ENCODE results near the gene SKAP2. TPM values are rescaled to one million over a fixed set of nuclear protein-coding genes. Genes with fewer than 3 reads are reported as not detected.
A peak's percentile ranks its signal among the peaks of the same experiment; 100 is the strongest.

The SKAP2 gene
- total RNA-seq, 4 donors from 2014 or later, result 19.3 to 25.2 (median 21.4) TPM

DNA sequence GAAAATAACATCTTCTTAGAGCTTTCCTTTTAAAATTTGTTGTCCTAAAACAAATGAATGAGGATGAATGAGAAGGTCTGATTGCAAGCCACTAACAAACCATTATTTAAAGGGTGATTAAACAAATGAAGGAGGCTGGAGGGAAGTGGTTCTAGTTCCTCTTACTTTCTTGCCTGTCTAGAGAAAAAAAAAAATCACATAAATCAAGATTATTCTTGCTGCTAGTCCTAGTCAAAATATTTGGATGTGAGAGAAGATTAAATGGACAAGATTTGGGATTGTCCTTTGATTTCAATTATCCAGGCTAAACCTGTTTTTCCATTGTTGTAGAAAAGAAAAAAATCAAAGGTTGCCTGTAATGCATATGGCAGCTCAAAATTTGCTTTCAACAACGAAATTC lies 3.3 kb downstream of the SKAP2 start:
- no peaks in the 10 kb centered on the region for H3K9me3 ChIP-seq
- peaks cover 0 to 74% (median 4%) of the 10 kb centered on the region in 3 donors for H3K4me1 ChIP-seq
- H3K27me3 ChIP-seq, result peaks cover 0 to 56% (median 2%) of the 10 kb centered on the region in 4 donors
- no peak overlapping the region for H3K4me3 ChIP-seq
- no peak for DNase-seq
- TF ChIP-seq, protein P1, sequence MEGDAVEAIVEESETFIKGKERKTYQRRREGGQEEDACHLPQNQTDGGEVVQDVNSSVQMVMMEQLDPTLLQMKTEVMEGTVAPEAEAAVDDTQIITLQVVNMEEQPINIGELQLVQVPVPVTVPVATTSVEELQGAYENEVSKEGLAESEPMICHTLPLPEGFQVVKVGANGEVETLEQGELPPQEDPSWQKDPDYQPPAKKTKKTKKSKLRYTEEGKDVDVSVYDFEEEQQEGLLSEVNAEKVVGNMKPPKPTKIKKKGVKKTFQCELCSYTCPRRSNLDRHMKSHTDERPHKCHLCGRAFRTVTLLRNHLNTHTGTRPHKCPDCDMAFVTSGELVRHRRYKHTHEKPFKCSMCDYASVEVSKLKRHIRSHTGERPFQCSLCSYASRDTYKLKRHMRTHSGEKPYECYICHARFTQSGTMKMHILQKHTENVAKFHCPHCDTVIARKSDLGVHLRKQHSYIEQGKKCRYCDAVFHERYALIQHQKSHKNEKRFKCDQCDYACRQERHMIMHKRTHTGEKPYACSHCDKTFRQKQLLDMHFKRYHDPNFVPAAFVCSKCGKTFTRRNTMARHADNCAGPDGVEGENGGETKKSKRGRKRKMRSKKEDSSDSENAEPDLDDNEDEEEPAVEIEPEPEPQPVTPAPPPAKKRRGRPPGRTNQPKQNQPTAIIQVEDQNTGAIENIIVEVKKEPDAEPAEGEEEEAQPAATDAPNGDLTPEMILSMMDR (IDR thresholded peaks at IDR 0.05), result no peak
- no peak for TF ChIP-seq POLR2A (IDR thresholded peaks at IDR 0.05)
- H3K36me3 ChIP-seq, result no peaks in the 10 kb centered on the region
- 38 to 54% methylated on average over 1 of the region's 1 CpG for WGBS, 2 donors
- intact Hi-C loops (cut with DNase I), result loop anchor here (5.0 kb wide), 1 partner anchor 236 kb away; the partner anchor contains the start of gene HOXA1
- peak overlapping the region in 3 of 4 donors; percentile 23 to 99 (median 98) for H3K27ac ChIP-seq

DNA sequence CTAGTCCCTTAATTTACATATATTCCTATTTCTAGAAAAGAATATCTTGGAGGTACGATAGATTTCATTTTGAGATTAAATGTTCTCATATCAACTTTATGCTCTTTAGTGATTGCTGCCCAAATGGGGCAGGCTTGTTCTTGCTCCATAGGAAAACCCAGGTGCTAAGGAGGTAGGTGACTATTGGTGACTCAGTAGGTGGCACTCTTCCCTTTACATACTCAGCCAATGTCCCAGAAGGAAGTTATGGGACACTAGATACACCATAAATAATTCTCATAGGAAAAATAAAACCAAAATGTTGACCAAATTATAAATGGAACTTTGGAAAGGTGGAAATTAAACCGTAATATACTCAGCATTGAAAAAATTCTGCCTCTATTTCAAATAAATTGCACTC lies 4.0 kb downstream of the SKAP2 start:
- no peaks in the 10 kb centered on the region for H3K9me3 ChIP-seq
- H3K27me3 ChIP-seq, result peaks cover 0 to 59% (median 2%) of the 10 kb centered on the region in 4 donors
- H3K4me1 ChIP-seq, result peaks cover 0 to 79% (median 4%) of the 10 kb centered on the region in 3 donors
- intact Hi-C loops (cut with DNase I), result loop anchor here (5.0 kb wide), 1 partner anchor 237 kb away; the partner anchor contains the start of gene HOXA1
- peak overlapping the region in 3 of 4 donors; percentile 23 to 99 (median 98) for H3K27ac ChIP-seq
- TF ChIP-seq POLR2A (IDR thresholded peaks at IDR 0.05), result no peak
- TF ChIP-seq, protein P1 (IDR thresholded peaks at IDR 0.05), result peak in 2 of 6 experiments; percentile 32 to 39
- H3K4me3 ChIP-seq, result no peak overlapping the region
- 44 to 59% methylated on average over 2 of the region's 2 CpGs for WGBS, 2 donors
- DNase-seq, result no peak
- no peaks in the 10 kb centered on the region for H3K36me3 ChIP-seq

DNA sequence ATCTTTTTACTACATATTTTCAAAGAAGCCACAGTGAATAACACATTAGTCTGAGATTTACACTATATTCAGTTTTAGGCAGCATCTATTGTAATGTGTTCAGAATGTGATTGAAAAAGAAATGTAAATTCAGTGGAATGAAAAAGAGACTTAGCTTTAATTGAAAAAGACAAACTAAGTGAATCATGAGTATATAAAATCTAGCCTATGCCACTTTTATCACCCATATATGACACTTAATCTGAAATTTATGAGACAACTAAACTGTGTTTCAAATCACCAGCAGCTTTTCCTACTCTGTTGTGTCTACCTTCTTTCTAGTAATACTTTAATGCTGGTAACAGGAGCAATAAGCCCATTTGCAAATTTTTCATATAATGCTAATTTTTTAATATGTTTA lies 4.7 kb downstream of the SKAP2 start:
- no peak overlapping the region for H3K4me3 ChIP-seq
- H3K36me3 ChIP-seq, result no peaks in the 10 kb centered on the region
- DNase-seq, result no peak
- no peaks in the 10 kb centered on the region for H3K9me3 ChIP-seq
- H3K27ac ChIP-seq, result peak overlapping the region in 3 of 4 donors; percentile 23 to 99 (median 98)
- TF ChIP-seq POLR2A (IDR thresholded peaks at IDR 0.05), result no peak
- TF ChIP-seq, protein P1 (IDR thresholded peaks at IDR 0.05), result no peak
- H3K4me1 ChIP-seq, result peaks cover 0 to 85% (median 4%) of the 10 kb centered on the region in 3 donors
- intact Hi-C loops (cut with DNase I), result loop anchor here (5.0 kb wide), 2 partner anchors 238 to 283 kb away; partner anchors contain the start of genes HOXA1 and HOXA5
- H3K27me3 ChIP-seq, result peaks cover 0 to 65% (median 2%) of the 10 kb centered on the region in 4 donors

DNA sequence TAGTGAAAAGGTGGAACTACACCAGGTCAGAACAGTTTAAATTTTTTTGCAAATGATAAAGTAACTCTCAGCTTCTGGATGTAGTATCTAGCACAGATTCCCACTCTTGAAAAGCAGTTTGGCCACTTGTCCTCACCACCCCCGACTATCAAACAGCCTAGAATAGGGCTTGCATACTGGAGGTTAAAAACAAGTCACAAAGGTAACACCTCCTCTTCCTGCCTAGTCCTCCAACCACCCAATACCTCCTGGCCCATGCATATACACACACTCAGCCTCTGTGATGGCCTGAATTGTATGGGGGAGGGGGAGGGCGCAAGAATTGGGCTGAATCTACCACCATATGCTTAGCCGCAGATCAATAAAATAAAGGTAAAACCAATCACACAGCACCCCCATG lies 5.7 kb downstream of the SKAP2 start:
- intact Hi-C loops (cut with DNase I), result loop anchor here (5.0 kb wide), 1 partner anchor 284 kb away; the partner anchor contains the start of gene HOXA5
- peaks cover 0 to 86% (median 4%) of the 10 kb centered on the region in 3 donors for H3K4me1 ChIP-seq
- peak overlapping the region; percentile 75 to 99 (median 90) for H3K27ac ChIP-seq
- H3K4me3 ChIP-seq, result peak overlapping the region in 2 of 4 donors; percentile 42 to 55
- peaks cover 0 to 57% (median 2%) of the 10 kb centered on the region in 4 donors for H3K27me3 ChIP-seq
- H3K36me3 ChIP-seq, result no peaks in the 10 kb centered on the region
- TF ChIP-seq POLR2A (IDR thresholded peaks at IDR 0.05), result no peak
- TF ChIP-seq, protein P1 (IDR thresholded peaks at IDR 0.05), result no peak
- H3K9me3 ChIP-seq, result no peaks in the 10 kb centered on the region
- WGBS, 2 donors, result 42 to 67% methylated on average over 1 to 3 of the region's 3 CpGs
- no peak for DNase-seq

DNA sequence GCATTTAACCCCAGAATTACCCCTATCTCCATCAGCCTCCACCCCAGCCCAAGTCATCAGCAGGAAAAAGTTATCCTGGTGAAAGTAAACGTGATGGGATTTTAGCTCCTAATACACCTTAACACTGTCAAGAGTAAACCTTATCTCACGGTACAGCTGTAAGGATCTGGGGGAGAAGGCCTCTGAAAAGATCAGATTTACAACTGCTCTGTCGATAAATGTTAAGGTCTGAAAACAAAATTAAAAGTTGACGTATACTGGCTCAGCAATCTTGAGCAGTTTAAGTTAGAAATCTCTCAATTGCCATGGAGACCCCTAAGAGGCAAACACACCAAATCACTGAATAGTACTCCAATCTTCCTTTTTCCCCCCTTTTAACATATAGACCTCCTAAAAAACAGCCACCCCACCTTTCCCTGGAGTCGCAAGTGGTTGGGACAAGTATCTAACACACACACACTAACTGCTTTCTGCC lies 6.1 kb downstream of the SKAP2 start:
- intact Hi-C loops (cut with DNase I), result loop anchor here (5.0 kb wide), 1 partner anchor 284 kb away; the partner anchor contains the start of gene HOXA5
- Histone ChIP-seq H3K36me3 (no peaks in the 10 kb centered on the region), H3K27me3 (peaks cover 0 to 56% (median 2%) of the 10 kb centered on the region in 4 donors), H3K27ac (peak overlapping the region; percentile 75 to 99 (median 90)), H3K4me3 (peak overlapping the region; percentile 14 to 55 (median 42)), H3K9me3 (no peaks in the 10 kb centered on the region), H3K4me1 (peaks cover 0 to 86% (median 4%) of the 10 kb centered on the region in 3 donors)
- WGBS, 2 donors, result 28 to 52% methylated on average over 5 of the region's 5 CpGs
- DNase-seq, result no peak
- TF ChIP-seq, protein P1 (IDR thresholded peaks at IDR 0.05), result no peak
